Cerebellar cortex (tissue), 1 donor: ENCODE data around the gene SMYD3.

Experiments
- DNase-seq: peaks from one replicate; pipeline ENCODE4 v3.0.0-alpha.2; 2015; ENCODE audit warnings: low spot score

Gene SMYD3

GRCh38 chr1:246506674-246507481 is at the start of gene SMYD3:
Gene SMYD3 (minus strand): TSS chr1:246507279.
- peak; percentile 81 for DNase-seq

DNA sequence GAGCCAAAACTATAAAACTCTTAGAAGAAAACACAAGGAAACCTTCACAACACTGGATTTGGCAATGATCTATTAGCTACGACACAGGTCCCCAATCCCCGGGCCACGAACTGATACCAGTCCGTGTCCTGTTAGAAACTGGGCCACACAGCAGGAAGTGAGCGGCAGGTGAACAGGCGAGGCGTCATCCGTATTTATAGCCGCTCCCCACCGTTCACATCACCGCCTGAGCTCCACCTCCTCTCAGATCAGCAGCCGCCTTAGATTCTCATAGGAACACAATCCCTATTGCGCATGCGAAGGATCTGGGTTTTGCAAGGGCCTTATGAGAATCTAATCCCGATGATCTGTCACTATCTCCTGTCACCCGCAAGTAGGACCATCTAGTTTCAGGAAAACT is 47.1 kb upstream of the SMYD3 start:
- peak; percentile 83 for DNase-seq

GRCh38 chr1:246552110-246552509 is 45.0 kb upstream of the SMYD3 start:
- no peak for DNase-seq

- DNase-seq: no peak
These were observed 43.3 kb upstream of the SMYD3 start for GRCh38 chr1:246550402-246550801.

DNA sequence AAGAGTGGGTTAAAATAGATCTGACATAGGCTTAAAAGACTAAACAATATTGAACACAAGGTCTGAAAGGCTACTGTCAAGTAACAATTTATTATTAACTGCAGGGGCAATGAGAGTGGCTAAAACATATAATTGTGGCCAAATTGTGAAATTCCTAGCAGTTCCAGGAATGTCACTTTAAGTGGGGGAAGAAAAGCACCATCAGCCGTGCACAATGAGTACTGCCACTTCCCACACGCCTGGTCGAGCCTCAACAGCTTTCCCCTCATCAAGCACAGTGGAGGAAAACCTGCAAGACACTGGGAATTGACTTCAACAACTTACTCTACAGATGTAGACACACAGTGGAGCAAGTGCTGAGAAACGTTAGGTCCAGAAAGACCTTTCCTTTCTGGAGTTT is 42.6 kb upstream of the SMYD3 start:
- no peak for DNase-seq

- no peak for DNase-seq
These were observed 36.9 kb upstream of the SMYD3 start for GRCh38 chr1:246544001-246544400.

- DNase-seq: no peak
These were observed 33.8 kb upstream of the SMYD3 start for GRCh38 chr1:246540738-246541491.

- no peak for DNase-seq
These were observed 30.8 kb upstream of the SMYD3 start for GRCh38 chr1:246537887-246538286.

DNA sequence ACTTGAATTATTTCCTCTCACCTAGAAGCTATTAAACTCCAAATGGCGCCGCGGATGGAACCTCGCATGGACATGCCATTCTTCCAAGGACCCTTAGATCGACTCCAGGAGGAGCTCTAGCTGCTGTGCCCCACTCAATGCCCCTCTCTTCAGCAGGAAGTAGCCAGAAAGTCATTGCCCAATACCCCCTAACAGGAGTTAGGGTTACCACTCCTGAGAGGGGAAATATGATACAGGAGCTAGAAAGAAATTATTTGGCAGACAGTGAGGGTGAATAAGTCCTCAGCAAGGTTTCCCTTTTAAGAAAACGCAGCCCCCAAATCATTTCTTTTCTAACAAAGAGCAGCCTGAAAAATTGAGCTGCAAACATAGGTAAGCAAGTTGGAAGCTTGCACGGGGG is 30.4 kb upstream of the SMYD3 start:
- no peak for DNase-seq

DNA sequence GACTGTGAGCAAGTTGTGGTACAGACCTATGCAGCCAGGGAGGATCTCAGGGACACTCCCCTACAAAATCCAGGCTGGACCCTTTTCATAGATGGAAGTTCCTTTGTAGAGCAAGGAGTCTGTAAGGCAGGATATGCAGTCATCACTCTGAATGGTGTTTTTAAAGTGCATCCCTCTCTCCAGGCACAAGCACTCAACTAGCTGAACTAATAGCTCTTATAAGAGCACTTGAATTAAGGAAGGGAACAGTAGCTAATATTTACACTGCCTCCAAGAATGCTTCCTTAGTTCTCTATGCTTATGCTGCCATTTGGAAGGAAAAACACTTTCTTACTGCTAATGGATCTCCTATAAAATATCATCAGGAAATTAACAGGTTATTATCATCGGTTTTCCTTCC is 27.0 kb upstream of the SMYD3 start:
- no peak for DNase-seq

DNA sequence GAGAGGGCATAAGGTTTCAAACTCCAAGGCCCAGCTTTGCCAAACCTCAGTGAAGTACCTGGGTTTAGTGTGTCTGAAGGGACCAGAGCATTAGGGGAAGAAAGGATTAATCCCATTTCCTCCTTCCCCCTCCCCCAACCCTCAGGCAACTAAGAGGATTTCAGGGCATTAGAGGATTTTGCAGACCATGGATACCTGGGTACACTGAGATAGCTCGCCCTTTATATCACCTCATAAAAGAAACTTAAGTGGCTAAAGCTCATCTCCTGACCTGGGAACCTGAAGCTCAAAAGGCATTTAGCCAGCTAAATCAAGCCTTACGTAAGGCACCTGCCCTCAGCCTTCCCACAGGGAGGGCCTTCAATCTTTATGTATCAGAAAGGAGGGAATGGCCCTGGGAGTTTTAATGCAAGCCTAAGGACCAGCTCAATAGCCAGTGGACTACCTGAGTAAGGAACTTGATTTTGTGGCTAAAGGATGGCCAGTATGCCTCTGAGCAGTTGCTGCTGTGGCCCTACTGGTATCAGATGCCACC is 26.4 kb upstream of the SMYD3 start:
- no peak for DNase-seq

DNA sequence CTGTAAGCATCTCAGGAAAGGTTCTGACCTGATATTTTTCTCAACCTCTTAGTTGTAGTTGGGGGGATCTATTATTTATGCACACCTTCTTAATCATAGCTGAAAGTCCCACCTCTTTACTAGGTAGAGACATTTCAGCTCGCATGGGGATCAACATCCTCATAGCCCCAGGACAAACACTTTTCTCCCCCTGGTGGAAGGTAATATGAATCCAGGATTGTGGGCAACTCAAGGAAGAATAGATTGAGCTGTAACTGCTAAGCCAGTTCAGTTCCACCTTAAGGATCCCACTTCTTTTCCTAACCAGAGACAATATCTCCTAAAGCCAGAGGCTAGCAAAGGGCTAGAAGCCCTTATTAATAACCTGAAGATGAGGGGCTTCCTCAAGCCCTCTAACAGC is 25.4 kb upstream of the SMYD3 start:
- DNase-seq: no peak

DNA sequence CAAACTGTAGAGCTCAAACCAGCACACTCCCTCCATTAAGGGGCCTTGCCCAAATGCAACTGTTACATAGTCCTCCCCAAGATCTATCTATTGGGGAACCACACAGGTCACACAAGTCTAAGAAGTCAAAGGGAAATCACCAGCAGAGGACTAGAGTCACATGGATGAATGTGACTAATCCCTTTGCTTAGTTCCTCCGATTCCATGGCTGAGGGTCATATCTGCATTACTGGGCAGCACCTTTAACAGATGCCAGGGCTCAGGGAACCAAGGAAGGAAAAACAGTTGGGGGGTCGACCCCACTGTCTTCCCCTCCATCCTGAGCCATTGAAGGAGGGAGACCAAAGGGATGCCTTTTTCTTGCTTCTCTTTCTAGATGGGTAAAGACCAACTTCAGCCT is 23.4 kb upstream of the SMYD3 start:
- DNase-seq: no peak

DNA sequence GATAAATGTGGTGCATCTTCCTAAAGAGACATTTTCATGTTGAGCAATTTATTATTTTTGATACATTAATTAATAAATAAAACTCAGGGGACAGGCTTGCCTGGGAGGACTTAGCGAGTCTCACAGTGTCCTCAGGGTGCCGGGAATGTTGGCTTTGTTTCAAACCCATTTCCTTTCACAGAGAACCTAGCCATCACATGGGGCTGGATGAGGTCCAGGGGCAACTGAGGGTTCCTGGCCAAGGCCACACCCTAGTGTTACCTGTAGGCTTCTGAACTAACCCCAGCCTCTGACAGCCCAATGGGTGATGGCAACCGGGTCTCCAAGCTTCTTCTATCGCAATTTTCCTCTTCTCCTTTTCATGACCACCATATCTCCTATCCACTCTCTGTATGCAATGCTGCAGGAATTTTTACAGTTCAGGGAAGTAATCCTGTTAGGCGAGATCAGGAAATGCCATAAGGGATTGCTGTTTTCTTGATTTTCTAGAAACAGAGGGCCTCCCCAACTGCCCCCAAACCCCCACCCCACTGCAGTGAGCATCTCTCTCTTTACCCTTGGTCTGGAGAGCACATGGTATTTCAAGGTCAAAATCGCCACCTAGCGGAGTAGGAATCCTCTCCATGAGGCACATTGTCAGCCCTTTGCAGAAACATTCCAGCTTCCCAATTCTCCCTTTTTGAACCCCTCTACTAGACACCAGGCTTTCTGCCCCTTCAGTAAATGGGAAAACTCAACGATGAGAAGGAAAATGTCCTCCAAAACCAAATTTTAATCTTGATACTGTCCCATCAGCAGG is 22.1 kb upstream of the SMYD3 start:
- DNase-seq: no peak

- no peak for DNase-seq
These were observed 20.5 kb upstream of the SMYD3 start for GRCh38 chr1:246527402-246528088.

- no peak for DNase-seq
These were observed 19.8 kb upstream of the SMYD3 start for GRCh38 chr1:246526915-246527314.

DNA sequence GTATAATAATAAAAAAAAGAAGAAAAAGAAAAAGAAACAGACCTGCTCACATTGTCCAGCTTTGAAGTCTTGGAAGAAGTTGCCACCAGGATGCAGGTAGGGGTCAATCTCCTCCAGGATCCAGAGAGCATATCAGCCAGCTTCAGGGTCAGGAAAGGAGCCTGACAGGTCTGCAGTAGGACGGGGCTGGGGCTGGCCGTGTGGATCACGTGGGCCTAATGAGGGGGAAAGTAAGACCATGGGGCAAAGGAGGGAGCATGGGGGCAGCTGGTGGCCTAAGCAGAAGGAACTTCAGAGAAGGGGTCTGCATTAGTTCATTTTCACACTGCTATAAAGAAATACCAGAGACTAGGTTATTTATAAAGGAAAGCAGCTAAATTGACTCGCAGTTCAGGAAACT is 19.3 kb upstream of the SMYD3 start:
- no peak for DNase-seq

- no peak for DNase-seq
These were observed 12.4 kb upstream of the SMYD3 start for GRCh38 chr1:246519514-246519913.

DNA sequence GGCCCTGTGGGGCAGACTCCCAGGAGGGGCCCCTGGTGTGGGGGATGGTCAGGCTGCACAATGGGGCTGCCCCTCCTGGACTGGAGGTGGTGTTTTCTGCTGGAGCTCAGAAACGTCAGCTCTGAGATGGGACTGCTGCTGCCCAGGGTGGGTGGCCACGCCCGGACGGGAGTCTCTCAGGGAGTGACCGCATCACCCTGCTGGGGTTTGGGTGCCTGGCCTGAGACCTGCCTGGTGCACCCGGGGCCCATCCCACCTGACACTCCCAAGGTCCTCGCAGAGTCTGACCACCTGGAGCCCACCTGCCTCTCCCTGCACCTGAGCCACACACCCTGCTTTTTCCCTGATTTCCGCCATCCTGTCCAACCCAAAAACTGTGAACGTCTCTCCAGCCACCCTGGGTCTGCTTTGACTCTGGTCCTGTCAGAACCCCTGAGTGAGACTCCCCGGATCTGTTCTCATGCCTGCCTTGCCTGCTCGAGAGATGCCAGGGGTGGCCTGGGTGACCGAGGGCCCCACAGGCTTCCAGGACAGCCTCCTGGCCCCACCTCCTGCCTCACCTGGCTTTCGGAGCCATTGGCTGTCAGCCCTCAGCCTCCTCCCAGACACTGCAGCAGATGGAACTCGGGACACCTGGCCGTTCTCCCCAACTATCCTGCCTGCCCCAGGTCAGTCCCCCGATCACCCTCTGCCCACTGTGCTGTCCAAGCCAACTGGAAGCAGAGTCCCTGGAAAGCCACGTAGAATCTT is 11.6 kb upstream of the SMYD3 start:
- DNase-seq: no peak

DNA sequence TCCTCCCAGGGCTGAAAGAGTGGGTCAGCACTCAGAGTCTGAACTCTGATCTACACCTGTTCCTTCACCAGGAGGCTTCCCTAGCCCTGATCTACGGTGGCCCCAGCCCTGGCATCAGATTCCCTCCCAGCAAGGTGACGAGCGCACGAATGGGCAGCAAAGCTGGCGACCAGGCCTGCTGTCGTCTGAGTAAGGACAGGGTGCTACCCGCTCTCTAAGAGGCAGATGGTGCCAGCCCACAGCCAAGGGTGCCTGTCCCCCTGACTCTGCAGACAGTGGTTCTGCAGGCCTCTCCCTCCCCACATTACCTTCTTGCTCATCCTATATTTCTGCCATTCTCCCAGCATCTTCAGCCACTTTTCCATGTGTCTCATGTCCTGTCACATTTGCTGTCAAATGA is 10.3 kb upstream of the SMYD3 start:
- DNase-seq: no peak

GRCh38 chr1:246516126-246516525 is 9.0 kb upstream of the SMYD3 start:
- no peak for DNase-seq
